B cell (primary cell): ENCODE results near the gene GFOD1. TPM values are rescaled to one million over a fixed set of nuclear protein-coding genes. Genes with fewer than 3 reads are reported as not detected.
A peak's percentile ranks its signal among the peaks of the same experiment; 100 is the strongest.

Source experiments
- ATAC-seq: fragments of 200-7000 bp; cut with Tn5 transposase; one replicate; pipeline ENCODE4 v1.10.0; 2021; ENCODE audit warnings: low read depth, mild to moderate bottlenecking, moderate number of reproducible peaks, moderate library complexity
- CTCF ChIA-PET: fragments of 350-600 bp; sonication (Branson Sonifier 250); formaldehyde crosslinking; loops from one replicate; lab custom pipeline; 2021; ENCODE audit warnings: antibody characterized with exemption, inconsistent platforms; lab: Charles Lee
- POLR2A ChIA-PET: fragments of 350-600 bp; sonication (Branson Sonifier 250); formaldehyde crosslinking; loops from one replicate; lab custom pipeline; 2021; ENCODE audit warnings: antibody characterized with exemption; lab: Charles Lee
- DNase-seq: peaks from one replicate; pipeline ENCODE4 v3.0.0; 2013
- H2AFZ ChIP-seq: 2 replicates; pipeline ENCODE4 v1.6.1; 2012; ENCODE audit warnings: mild to moderate bottlenecking, low read depth, low read length; ENCODE audit not compliant: insufficient read depth, poor library complexity, severe bottlenecking
- H3K27ac ChIP-seq, 2 donors: 1 replicate in 1 of 2; 2 replicates in 1 of 2; pipeline ENCODE4 v1.5.1; 2012 to 2013; ENCODE audit warnings: low read length in 2 of 2, mild to moderate bottlenecking in 2 of 2, moderate library complexity in 1 of 2
- H3K27me3 ChIP-seq, 4 experiments: fragments of 200-600 bp in 1 of 4; sonication (generic) in 1 of 4; replicated peaks in 1 of 4; 1 replicate in 2 of 4; 2 replicates in 2 of 4; pipeline versions ENCODE4 v1.6.1 to v1.7.0; 2013 to 2016; ENCODE audit warnings: low read length in 3 of 4, mild to moderate bottlenecking in 2 of 4, mixed read lengths in 1 of 4, moderate library complexity in 1 of 4; ENCODE audit not compliant: insufficient read depth in 4 of 4, control insufficient read depth in 3 of 4; ENCODE audit errors: control extremely low read depth in 1 of 4
- H3K36me3 ChIP-seq, 2 experiments: replicated peaks in 1 of 2; 1 replicate in 1 of 2; 2 replicates in 1 of 2; pipeline versions ENCODE4 v1.6.1 to v1.7.1; 2013; ENCODE audit warnings: low read length in 1 of 2; ENCODE audit not compliant: insufficient read depth in 2 of 2, control insufficient read depth in 1 of 2; ENCODE audit errors: control extremely low read depth in 1 of 2, extremely low read depth in 1 of 2
- H3K4me1 ChIP-seq, 2 donors: fragments of 200-600 bp in 1 of 2; sonication (generic) in 1 of 2; 1 replicate in 1 of 2; 2 replicates in 1 of 2; pipeline versions ENCODE4 v1.5.1 to v1.6.1; 2013 to 2017; ENCODE audit warnings: low read length in 2 of 2; ENCODE audit not compliant: control insufficient read depth in 2 of 2, insufficient read depth in 2 of 2
- H3K4me2 ChIP-seq: replicated peaks from 2 replicates; pipeline ENCODE3; 2012; ENCODE audit warnings: mild to moderate bottlenecking, low read depth, low read length; ENCODE audit not compliant: poor library complexity, severe bottlenecking
- H3K4me3 ChIP-seq, 5 experiments: fragments of 200-600 bp in 1 of 5; sonication (generic) in 1 of 5; 1 replicate in 3 of 5; 2 replicates in 2 of 5; pipeline versions ENCODE4 v1.5.1 to v1.7.0; 2011 to 2016; ENCODE audit warnings: low read length in 4 of 5, mild to moderate bottlenecking in 4 of 5, low read depth in 2 of 5, control low read depth in 1 of 5, moderate library complexity in 1 of 5; ENCODE audit not compliant: insufficient read depth in 1 of 5; ENCODE audit errors: control extremely low read depth in 1 of 5, extremely low read depth in 1 of 5
- H3K79me2 ChIP-seq: fragments of 200-600 bp; sonication (generic); one replicate; pipeline ENCODE4 v1.6.0; 2016; ENCODE audit warnings: low read length; ENCODE audit not compliant: control insufficient read depth, insufficient read depth
- H3K9ac ChIP-seq: fragments of 200-600 bp; sonication (generic); 2 replicates; pipeline ENCODE4 v1.6.1; 2017; ENCODE audit warnings: mild to moderate bottlenecking, low read length, moderate library complexity
- H3K9me3 ChIP-seq, 3 donors: one replicate each; pipeline versions ENCODE4 v1.6.1 to v1.7.1; 2013; ENCODE audit warnings: low read length in 2 of 3; ENCODE audit not compliant: control insufficient read depth in 2 of 3, insufficient read depth in 1 of 3; ENCODE audit errors: control extremely low read depth in 1 of 3
- H4K20me1 ChIP-seq: 2 replicates; pipeline ENCODE4 v1.6.0; 2012; ENCODE audit warnings: mild to moderate bottlenecking, low read length; ENCODE audit not compliant: insufficient read depth, control insufficient read depth, poor library complexity, severe bottlenecking
- H3K27ac Mint-ChIP-seq: one replicate; pipeline ENCODE4 v1.8.0; 2021; ENCODE audit warnings: mixed read lengths
- H3K27me3 Mint-ChIP-seq: one replicate; pipeline ENCODE4 v1.8.0; 2021; ENCODE audit warnings: mixed read lengths
- H3K4me1 Mint-ChIP-seq: one replicate; pipeline ENCODE4 v1.8.0; 2021; ENCODE audit warnings: mixed read lengths
- H3K4me3 Mint-ChIP-seq: one replicate; pipeline ENCODE4 v1.8.0; 2021; ENCODE audit warnings: mixed read lengths
- H3K9me3 Mint-ChIP-seq: one replicate; pipeline ENCODE4 v1.8.0; 2022; ENCODE audit warnings: mixed read lengths; ENCODE audit not compliant: insufficient read depth
- EZH2 ChIP-seq: IDR thresholded peaks from 2 replicates; pipeline ENCODE4 v1.6.1; 2012; ENCODE audit warnings: borderline replicate concordance, low read depth, mild to moderate bottlenecking, moderate library complexity, low read length; ENCODE audit not compliant: insufficient read depth, poor library complexity, severe bottlenecking
- WGBS: methylation state at CpG from one replicate; pipeline ENCODE4 v1.1.5; 2013; ENCODE audit warnings: missing lambda C conversion rate; ENCODE audit not compliant: insufficient coverage; 5-methylcytosine and 5-hydroxymethylcytosine counted together
- intact Hi-C: fragments of 100-400 bp; cut with micrococcal nuclease; formaldehyde crosslinking; loops from one replicate; pipeline ENCODE4 v1.10.0; 2022
- polyA plus RNA-seq: library from polyadenylated mRNA; depleted of rRNA; stranded (reverse); fragments of >200 nt; gene quantifications from 2 replicates; pipeline ENCODE4 v1.2.3, GENCODE V29; 2012
- total RNA-seq, 2 donors: library from RNA; stranded (reverse); fragments of 120-200 nt in 1 of 2; gene quantifications; 1 replicate in 1 of 2; 2 replicates in 1 of 2; pipeline versions ENCODE4 v1.2.3 to v1.2.4, GENCODE V29; 2013 to 2022
- TF ChIP-seq, protein P1 (sequence below): fragments of 200-600 bp; IDR thresholded peaks from one replicate; pipeline ENCODE4 v1.8.0; 2022; ENCODE audit warnings: antibody characterized with exemption, mild to moderate bottlenecking

The GFOD1 gene
- total and polyA plus RNA-seq, 2 donors (not counting 1 experiment from before 2014, with no cell fraction given) = 8.3 to 42.4 TPM

DNA sequence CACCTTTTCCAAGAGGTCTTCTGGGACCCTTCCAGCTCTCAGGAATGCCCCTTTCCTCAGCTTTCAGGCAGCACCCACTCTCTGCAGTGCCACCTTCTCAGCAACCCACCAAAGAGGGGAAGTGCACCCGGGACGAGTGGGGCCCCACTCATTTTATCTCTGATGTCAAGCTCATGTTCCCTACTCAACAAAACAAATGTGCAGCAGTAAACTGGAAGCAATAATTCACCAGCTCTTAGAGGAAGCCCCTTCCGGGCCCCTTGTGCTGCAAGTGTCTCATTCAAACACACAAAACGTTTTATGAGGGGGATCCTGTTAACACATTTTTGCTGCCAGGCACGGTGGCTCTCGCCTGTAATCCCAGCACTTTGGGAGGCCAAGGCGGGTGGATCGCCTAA is 13.6 kb downstream of the GFOD1 start:
- no peaks in the 10 kb centered on the region for H3K27me3 Mint-ChIP-seq
- ChIA-PET POLR2A (interaction anchor here (2.5 kb wide), 1 partner anchor 12 kb away, joined by 11 read pairs; no protein-coding TSS in a partner anchor), CTCF (interaction anchor here (1.0 to 1.3 kb wide), 2 partner anchors 9 to 101 kb away, joined by 3 to 4 read pairs; partner anchors contain the start of gene SIRT5)
- DNase-seq (no peak), ATAC-seq (no peak)
- H3K9me3 Mint-ChIP-seq = no peaks in the 10 kb centered on the region
- Histone ChIP-seq H3K27me3 (no peaks in the 10 kb centered on the region), H4K20me1 (no peaks in the 10 kb centered on the region), H3K9me3 (no peaks in the 10 kb centered on the region), H3K4me1 (peaks cover 21 to 40% of the 10 kb centered on the region in 2 donors), H3K36me3 (peaks cover 0 to 2% of the 10 kb centered on the region in 2 experiments), H3K9ac (no peak overlapping the region), H3K27ac (no peak overlapping the region), H3K4me2 (peak overlapping the region; percentile 9), H2AFZ (no peak overlapping the region), H3K79me2 (peaks cover 59% of the 10 kb centered on the region), H3K4me3 (no peak overlapping the region)
- WGBS = 13% methylated on average over 3 of the region's 8 CpGs
- TF ChIP-seq, protein P1, sequence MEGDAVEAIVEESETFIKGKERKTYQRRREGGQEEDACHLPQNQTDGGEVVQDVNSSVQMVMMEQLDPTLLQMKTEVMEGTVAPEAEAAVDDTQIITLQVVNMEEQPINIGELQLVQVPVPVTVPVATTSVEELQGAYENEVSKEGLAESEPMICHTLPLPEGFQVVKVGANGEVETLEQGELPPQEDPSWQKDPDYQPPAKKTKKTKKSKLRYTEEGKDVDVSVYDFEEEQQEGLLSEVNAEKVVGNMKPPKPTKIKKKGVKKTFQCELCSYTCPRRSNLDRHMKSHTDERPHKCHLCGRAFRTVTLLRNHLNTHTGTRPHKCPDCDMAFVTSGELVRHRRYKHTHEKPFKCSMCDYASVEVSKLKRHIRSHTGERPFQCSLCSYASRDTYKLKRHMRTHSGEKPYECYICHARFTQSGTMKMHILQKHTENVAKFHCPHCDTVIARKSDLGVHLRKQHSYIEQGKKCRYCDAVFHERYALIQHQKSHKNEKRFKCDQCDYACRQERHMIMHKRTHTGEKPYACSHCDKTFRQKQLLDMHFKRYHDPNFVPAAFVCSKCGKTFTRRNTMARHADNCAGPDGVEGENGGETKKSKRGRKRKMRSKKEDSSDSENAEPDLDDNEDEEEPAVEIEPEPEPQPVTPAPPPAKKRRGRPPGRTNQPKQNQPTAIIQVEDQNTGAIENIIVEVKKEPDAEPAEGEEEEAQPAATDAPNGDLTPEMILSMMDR = no peak
- no peak for TF ChIP-seq EZH2
- H3K4me3 Mint-ChIP-seq = no peak overlapping the region
- H3K27ac Mint-ChIP-seq = peak overlapping the region; percentile 32
- peaks cover 56% of the 10 kb centered on the region for H3K4me1 Mint-ChIP-seq
- intact Hi-C loops = no loop called here

DNA sequence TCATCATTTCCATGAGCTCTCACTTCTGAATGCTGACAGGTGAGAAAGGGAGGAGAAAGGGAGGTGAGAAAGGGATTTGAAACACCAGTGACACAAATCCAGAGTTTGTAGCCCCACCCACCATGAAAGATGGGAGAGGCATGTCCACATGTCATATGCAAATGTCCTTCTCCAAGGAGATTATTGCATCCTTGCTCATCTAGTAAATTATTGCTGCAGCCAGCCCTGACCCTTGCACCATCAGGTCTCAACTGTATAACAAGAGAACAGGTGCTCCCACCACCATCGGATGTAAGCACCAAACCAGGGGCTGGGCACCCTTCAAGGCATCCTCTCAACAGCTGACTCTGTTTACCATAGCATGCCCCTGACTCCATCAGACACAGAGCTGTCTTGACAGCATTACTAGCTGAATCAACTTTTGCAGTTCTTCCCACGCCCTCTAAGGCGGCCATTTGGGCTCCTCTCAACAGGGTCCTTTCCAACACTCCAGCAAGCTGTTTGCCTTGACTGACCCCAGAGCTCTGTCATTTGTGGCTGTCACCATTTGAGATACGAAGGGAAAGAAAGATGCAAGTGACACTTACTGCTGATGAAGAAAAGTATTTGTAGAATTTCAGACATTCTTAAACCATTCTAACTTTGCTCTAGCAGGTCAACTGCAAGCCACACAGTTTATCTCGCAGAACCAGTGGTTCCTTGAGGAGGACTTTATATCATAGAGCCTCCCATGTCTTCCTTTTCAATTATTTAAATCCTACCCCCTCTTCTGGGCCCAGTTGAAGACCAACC is 14.2 kb downstream of the GFOD1 start:
- ChIA-PET CTCF (interaction anchor here (1.3 kb wide), 1 partner anchor 8 kb away, joined by 4 read pairs; no protein-coding TSS in a partner anchor), POLR2A (interaction anchor here (2.5 kb wide), 1 partner anchor 13 kb away, joined by 11 read pairs; no protein-coding TSS in a partner anchor)
- H3K36me3 ChIP-seq = peaks cover 0 to 2% of the 10 kb centered on the region in 2 experiments
- intact Hi-C loops = no loop called here
- H3K4me1 ChIP-seq = peaks cover 16 to 34% of the 10 kb centered on the region in 2 donors
- no peaks in the 10 kb centered on the region for H3K27me3 ChIP-seq
- no peak for DNase-seq
- H3K4me3 Mint-ChIP-seq = no peak overlapping the region
- WGBS = 95% methylated on average over 4 of the region's 5 CpGs
- TF ChIP-seq, protein P1 = no peak
- no peak for TF ChIP-seq EZH2
- peaks cover 60% of the 10 kb centered on the region for H3K79me2 ChIP-seq
- no peaks in the 10 kb centered on the region for H3K9me3 Mint-ChIP-seq
- H3K4me1 Mint-ChIP-seq = peaks cover 50% of the 10 kb centered on the region
- ATAC-seq = no peak
- no peak overlapping the region for H2AFZ ChIP-seq
- H3K4me2 ChIP-seq = no peak overlapping the region
- peak overlapping the region; percentile 32 for H3K27ac Mint-ChIP-seq
- peaks cover 0 to 4% (median 0%) of the 10 kb centered on the region in 3 donors for H3K9me3 ChIP-seq
- no peak overlapping the region for H3K4me3 ChIP-seq
- H4K20me1 ChIP-seq = no peaks in the 10 kb centered on the region
- H3K27me3 Mint-ChIP-seq = no peaks in the 10 kb centered on the region
- no peak overlapping the region for H3K9ac ChIP-seq
- H3K27ac ChIP-seq = no peak overlapping the region
